ENCODE measurements around the gene MTF2.
"Not testable (repeated sequence)": the region's sequence is repeated elsewhere in the genome, so short reads cannot be mapped to it uniquely, and the experiment has no call there.

The MTF2 gene

DNA sequence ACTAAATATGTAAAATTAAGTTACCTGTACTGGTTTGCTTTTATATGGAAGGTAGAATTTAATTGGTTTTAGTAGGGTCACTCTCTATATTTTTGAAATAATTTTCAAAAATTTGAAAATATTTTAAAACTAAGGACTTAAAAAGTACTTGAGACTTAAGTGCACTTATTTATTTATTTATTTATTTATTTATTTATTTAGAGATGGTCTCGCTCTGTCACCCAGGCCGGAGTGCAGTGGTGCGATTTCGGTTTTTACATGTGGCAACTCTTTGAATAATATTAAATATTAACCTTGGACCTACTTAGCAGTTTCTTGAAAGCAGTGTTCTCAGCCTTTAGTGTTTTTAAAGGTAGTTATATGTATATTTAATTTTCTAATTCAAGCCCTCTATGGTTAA, 64.7 kb downstream of the MTF2 start:
- no peak for DNase-seq

DNA sequence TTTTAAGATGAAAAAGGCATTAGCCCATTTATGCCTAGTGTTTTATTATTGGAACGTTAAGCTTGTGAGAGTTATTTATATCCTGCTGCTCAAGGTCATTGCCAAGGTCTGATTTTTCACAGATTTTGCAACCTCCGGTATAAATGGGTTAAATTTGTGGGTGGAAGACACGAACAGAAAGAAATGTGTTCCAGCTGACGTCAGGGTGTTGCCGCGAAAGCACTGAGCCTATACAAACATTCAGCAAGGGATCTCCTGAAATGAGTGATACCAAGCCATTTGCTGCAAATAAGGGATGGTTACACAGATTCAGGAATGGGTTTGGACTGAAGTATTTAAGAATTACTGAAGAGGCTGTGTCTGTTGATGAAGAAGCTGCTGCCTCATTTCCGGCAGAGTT, 68.9 kb downstream of the MTF2 start:
- no peak for DNase-seq

DNA sequence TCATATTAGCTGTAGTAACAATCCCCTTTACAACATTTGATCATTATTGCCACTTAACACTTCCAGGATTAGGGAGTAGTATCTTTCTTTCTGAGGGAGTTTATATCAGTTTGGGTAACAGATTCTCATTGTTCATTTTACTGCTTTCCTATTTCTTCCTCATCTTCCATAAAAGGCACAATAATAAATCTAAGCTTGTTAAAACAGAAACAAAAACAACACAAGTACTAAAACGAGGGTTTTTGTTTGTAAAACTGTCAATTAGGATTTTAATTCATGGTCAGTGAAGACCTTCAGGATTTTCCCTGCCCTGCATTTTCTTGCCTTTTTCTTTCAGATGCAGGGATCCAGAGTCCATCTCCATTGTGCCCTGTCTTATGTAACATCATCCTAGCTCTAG, 71.6 kb downstream of the MTF2 start:
- no peak for DNase-seq

DNA sequence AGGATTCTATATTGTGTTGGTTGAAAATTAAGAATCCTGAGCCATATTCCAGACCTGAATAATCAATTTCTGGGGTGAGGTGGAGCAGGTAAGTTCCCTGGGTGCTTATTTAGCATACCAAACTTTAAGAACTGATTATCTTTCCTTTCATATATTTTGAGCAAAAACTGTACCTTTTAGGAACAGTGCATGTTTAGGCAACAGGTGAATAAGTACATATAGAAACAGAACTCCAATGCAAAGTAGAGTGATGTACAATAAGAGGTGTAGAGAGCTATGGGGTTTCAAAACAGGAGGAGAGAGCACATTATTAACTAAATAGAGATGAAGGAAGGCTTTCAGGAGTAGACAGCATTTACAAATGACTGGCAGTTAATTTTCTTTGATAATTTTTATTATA, 72.4 kb downstream of the MTF2 start:
- DNase-seq: no peak

DNA sequence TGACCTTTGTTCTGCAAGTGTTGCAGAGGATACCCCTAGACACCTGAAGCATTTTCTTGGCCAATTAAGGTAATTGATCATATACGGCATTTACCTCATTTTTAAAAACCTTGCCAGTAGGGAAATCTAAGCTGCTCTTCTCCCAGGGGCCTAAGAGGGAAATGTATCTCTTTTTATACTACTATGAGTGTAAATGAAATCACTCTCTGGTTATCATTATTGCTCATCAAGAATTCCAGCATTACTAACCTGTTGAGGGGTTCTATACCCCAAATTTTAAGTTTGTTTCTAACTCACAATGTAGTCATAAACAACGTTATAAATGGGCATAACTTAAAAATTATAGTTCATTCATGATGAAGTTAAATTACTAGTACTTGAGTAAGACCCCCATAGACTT, 73.8 kb downstream of the MTF2 start:
- no peak for DNase-seq

DNA sequence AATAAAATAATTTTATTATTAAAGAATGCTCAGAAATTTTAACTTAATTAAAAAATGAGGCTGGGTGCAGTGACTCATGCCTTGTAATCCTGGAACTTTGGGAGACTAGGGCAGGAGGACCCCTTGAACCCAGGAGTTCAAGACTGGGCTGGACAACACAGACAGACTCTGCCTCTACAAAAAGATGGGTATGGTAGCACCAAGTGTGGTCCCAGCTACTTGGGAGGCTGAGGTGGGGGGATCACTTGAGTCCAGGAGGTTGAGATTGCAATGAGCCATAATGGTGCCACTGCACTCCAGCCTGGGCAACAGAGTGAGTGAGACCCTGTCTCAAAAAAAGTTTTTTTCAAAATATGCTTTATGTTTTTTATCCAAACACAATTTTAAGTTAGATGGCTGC, 75.8 kb downstream of the MTF2 start:
- DNase-seq: no peak

DNA sequence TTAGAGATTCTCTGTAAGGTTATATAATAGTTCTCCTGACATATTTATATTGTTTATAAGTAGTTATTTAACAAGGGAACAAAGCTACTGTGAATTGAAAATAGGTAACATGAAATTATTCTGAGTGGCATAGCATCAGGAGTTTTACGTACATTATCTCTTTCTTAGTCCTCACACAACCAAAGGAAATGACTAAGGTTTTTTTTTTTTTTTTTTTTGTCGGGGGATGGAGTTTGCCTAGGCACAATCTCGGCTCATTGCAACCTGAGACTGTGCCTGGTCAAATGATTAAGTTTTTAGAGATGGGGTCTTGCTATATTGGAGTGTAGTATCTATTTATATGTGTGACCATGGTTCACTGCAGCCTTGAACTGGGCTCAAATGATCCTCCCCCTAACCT, 76.3 kb downstream of the MTF2 start:
- DNase-seq: no peak

DNA sequence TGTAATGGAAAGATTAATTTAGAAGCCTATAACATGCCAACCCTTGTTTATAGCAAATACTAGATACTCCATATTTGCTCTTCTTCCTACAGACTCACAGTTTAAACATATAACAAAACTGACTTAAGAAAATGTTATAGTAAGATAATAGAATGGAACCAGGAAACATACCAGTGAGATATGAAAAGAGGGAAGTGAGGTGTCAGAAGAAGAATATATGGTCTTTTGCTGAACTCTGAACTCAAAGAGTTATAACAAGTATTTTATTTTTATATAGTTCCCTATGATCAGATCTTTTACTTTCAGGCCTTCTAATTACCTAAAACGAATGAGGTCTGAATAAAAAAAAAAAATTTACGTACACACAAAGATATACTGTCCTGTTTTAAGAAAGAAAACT, 80.3 kb downstream of the MTF2 start:
- DNase-seq: no peak

DNA sequence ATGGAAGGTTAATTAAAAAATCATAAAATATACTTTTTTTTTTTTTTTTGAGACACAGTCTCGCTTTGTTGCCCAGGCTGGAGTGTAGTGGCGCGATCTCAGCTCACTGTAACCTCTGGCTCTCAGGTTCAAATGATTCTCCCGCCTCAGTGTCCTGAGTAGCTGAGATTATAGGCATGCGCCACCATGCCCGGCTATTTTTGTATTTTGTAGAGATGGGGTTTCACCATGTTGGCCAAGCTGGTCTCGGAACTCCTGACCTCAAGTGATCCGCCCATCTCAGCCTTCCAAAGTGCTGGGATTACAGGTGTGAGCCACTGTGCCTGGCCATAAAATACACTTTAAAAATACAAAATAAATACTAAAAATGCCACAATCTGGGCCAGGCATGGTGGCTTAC, 84.2 kb downstream of the MTF2 start:
- not testable (repeated sequence) for DNase-seq

DNA sequence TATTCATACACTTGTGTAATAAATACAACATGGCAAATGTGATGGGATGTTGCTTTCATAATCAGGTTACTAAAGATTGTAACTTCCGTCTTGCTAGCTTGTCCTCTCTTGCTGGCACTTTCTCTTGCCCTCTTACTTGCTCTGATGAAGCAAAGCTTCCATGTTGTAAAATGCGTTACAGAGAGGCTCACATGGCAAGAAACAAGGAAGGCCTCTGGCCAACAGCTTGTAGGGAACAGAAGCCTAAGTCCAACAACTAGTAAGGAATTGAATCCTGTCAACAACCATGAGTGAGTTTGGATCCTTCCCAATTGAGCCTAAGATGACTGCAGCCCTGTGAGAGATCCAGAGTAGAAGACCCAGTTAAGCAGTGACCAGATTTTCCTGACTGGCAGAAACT, 85.7 kb downstream of the MTF2 start:
- no peak for DNase-seq

DNA sequence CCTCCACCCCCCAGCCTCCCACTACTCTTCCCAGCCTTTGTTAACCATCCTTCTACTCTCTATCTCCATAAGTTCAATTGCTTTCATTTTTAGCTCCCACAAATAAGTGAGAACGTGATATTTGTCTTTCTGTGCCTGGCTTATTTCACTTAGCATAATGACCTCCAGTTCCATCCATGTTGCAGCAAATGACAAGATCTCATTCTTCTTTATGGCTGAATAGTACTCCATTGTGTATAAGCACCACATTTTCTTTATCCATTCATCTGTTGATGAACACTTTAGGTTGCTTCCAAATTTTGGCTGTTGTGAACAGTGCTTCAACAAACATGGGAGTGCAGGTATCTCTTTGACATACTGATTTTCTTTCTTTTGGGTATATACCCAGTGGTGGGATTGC, 86.8 kb downstream of the MTF2 start:
- not testable (repeated sequence) for DNase-seq

DNA sequence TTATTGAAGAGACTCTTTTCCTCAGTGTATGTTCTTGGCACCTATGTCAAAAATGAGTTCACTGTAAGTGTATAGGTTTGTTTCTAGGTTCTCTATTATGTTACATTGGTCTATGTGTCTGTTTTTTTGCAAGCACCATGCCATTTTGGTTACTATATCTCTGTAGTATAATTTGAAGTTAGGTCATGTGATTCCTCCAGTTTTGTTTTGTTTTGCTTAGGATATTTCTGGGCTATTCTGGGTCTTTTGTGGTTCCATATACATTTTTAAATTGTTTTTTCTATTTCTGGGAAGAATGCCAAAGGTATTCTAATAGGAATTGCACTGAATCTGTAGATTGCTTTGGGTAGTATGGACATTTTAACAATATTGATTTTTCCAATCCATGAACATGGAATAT, 87.9 kb downstream of the MTF2 start:
- no peak for DNase-seq

DNA sequence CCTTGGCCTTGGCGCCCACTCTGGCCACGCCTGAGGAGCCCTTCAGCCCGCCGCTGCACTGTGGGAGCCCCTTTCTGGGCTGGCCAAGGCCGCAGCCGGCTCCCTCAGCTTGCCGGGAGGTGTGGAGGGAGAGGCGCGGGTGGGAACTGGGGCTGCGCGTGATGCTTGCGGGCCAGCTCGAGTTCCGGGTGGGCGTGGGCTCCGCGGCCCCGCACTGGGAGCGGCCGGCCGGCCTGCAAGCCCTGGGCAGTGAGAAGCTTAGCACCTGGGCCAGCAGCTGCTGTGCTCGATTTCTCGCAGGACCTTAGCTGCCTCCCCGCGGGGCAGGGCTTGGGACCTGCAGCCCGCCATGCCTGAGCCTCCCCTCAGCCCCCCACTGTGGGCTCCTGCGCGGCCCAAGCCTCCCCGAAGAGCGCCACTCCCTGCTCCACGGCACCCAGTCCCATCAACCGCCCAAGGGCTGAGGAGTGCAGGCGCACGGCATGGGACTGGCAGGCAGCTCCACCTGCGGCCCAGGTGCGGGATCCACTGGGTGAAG, 91.1 kb downstream of the MTF2 start:
- not testable (repeated sequence) for DNase-seq

DNA sequence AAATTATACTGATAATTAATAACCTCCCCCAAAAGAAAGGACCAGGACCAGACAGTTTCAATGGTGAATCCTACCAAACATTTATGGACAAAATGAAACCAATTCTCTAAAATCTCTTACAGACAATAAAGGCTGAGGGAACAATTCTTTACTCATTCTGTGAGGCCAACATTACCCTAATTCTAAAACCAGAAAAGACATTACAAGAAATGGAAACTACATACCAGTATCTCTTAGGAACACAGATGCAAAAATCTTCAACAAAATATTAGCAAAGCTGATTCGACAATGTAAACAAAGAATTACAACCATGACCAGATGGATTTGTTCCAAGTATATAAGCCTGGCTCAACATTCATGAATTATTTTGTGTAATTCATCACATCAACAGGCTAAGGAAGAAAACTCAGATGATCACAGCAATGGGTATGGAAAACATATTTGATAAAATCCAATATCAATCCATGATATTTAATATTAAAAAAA, 92.5 kb downstream of the MTF2 start:
- DNase-seq: no peak

DNA sequence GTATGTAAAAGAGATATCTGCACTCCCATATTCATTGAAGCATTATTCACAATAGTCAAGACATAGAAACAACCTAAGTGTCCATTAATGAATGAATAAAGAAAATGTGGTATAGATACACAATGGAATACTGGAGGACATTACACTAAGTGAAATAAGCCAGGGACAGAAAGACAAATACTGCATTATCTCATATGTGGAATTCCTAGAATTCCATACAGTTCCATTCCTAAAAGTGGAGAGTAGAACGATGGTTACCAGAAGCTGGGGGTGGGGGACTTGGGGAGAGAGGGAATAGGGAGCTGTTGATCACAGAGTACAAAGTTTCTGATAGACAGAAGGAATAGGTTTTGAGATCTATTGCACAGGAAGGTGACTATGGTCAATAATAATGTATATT, 93.7 kb downstream of the MTF2 start:
- DNase-seq: no peak

DNA sequence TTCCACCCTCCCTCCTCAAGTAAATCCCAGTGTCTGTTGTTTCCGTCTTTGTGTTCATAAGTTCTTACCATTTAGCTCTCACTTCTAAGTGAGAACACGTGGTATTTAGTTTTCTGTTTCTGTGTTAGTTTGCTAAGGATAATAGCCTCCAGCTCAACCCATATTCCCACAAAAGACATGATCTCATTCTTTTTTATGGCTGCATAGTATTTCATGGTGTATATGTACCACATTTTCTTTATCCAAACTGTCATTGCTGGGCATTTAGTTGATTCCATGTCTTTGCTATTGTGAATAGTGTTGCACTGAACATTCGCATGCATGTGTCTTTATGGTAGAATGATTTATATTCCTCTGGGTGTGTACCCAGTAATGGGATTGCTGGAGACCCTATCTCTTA, 95.6 kb downstream of the MTF2 start:
- not testable (repeated sequence) for DNase-seq

DNA sequence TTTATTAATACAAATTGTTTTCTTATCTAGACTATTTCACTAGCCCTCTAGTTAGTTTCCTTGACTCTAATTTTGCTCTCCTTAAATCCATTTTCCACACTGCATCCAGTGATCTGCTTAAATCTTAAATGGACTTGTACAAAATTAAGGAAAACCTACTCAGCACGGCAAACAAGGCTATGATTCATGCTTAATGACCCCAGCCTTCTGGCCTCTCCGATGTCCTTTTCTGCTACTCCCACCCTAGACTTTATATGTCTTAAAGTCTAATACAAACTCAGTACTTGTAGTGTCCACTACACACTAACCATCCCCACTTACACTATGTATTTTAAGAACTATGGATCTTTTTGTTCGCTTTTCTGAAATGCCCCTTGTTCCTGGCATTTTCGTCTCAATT, 98.9 kb downstream of the MTF2 start:
- DNase-seq: no peak

DNA sequence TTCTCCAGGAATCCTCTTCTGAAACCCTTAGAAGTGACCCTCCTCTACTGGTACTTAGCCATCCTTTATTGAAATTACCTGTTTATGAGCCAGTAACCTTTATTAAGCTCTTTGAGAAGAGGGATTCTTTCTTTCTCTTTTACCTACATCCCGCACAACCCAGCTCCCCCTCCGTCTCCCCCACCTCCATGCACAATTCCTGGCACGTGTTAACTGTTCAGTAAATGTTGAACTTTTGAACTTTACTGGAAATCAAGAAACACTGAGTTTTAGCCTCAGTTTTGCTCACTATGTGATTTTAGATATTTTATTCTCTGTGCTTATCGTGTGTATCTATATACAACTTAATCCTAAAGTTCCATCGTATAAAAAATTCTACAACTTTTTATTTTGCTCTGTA, 99.3 kb downstream of the MTF2 start:
- no peak for DNase-seq

DNA sequence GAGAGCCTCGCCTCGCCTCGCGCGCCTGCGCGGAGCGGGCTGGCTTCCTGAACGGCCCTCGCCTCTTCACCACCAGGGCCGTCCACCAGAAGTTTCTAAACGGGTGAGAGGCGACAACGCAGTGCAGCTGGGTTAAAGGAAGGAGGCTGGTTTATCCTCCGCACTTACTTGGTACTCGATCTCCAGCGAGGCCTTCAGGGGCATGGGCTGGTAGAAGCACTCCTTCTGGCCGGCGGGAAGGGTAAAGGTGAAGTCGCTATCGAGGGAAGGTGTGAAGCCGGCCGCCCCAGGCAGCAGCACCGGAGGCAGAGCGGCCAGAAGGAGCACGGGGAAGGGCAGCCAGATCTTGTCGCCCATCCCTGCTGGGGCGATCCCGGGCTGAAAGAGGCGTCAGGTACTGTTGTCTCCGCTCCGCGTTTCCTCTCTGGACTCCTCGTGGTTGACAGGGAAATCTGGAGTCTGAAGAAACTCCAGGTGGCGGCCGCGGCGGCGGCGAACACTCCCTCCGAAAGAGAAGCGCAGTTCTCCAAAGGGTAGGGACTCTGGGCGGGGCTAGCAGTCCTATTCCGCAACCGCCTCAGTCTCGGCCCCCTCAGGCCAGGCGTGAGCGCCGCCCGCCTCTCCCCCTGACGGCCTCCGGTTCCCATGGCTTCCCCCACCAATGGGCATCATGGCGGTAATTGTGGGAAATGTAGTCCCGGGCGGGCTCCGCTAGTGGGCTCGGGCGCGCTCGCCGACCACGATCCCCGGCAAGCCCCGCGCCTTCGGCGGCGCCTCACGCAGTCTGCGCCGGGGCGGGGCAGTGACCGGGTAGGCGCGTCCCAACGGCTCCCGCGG, 101.0 kb downstream of the MTF2 start, which contains the start of gene TMED5:
TSS of gene TMED5 (minus strand) at position 528 of the 837 bp plus-strand sequence. CDS start at position 357, 171 bp downstream.
- peak; percentile 91 to 95 (median 94) for DNase-seq

DNA sequence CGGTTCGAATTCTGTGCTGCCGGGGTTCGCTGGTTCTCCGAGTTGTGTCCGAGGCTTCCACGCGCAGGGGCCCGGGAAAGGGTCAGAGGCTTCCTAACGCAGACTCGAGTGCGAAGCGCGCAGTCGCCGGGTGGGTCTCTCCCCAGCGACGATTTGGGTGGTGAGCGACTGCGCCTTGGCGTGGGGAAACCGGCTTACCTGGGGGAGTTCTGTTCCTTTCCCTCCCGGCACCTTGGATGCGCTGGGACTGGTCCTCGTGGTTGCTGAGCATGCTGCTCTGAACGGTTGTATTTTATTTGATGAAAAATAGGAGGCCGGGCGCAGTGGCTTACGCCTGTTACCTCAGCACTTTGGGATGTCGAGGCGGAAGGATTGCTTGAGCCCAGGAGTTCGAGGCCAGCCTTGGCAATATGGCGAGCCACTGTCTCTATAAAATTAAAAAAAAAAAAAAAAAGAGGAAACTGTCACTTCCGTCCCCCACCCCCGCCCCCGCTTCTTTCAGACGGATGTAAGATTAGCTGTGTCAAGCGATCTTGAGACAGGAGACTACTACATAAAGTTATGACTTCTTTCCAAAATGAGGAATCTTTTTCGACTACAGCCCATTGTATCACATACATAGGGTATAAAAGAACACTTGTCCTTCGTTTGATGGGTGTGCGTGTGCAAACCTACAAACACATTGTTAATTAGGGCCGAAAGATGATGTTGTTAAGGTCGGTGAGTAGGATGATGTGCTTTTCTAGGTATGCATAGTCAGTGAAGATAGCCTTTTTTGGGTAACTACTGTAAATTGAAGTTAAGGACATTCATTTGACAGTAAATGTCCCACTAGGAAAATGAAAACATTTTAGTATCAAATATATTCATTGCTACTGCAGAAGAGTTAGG, 101.9 kb downstream of the MTF2 start, which contains the start of gene CCDC18:
TSS of gene CCDC18 (plus strand) at position 2 of the 891 bp plus-strand sequence. CDS start 2,638 bp downstream, outside the sequence.
- peak; percentile 58 to 93 (median 82) for DNase-seq

DNA sequence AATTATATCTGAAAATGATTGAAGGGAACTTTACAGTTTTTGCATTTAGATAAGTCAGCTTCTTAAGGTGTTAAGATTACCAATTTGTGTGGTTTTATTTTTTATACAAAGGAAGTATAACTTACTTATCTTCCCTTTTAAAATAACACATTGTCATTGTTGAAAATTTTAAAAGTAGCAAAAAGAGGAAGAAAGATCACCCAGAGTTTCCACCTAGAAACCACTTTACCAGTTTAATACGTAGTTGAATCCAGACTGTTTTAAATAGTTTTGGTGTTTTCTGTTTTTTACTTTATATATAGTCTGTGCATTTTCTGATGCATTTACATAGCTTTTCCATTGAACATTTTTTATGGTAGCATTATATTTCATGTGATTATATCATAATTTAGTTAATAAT, 107.6 kb downstream of the MTF2 start:
- DNase-seq: no peak

All from stimulated activated naive CD4-positive, alpha-beta T cell (primary cell).